BJ (cell line): Measurements from ENCODE around the gene WIPI1. TPM values are rescaled to one million over a fixed set of nuclear protein-coding genes. Genes with fewer than 3 reads are reported as not detected.
"Not testable (repeated sequence)": the region's sequence is repeated elsewhere in the genome, so short reads cannot be mapped to it uniquely, and the experiment has no call there.

Experiments
- CTCF ChIA-PET: fragments of 350-600 bp; formaldehyde crosslinking; extraction: SDS; loops from one replicate; lab custom pipeline; 2021; ENCODE audit warnings: antibody characterized with exemption, inconsistent platforms; lab: Yijun Ruan, JAX
- POLR2A ChIA-PET: fragments of 300-600 bp; sonication (Branson Sonifier 250); formaldehyde crosslinking; extraction: SDS; loops from one replicate; lab custom pipeline; 2021; ENCODE audit warnings: antibody characterized with exemption; lab: Charles Lee
- DNase-seq: peaks from one replicate; pipeline ENCODE4 v3.0.0-alpha.2; 2011; ENCODE audit warnings: low read depth
- H3K27me3 ChIP-seq: 2 replicates; pipeline ENCODE4 v1.6.0; 2011; ENCODE audit warnings: low read length; ENCODE audit not compliant: control insufficient read depth, insufficient read depth
- H3K36me3 ChIP-seq: 2 replicates; pipeline ENCODE4 v1.5.1; 2011; ENCODE audit warnings: low read length; ENCODE audit not compliant: control insufficient read depth, insufficient read depth
- H3K4me3 ChIP-seq: 2 replicates; pipeline ENCODE4 v1.5.1; 2011; ENCODE audit warnings: low read depth, mild to moderate bottlenecking, control low read depth, low read length
- CTCF ChIP-seq: IDR thresholded peaks from 2 replicates; pipeline ENCODE4 v1.5.1; 2011; ENCODE audit warnings: low read depth, mild to moderate bottlenecking, control low read depth, inconsistent platforms, low read length, moderate library complexity; ENCODE audit not compliant: insufficient read depth
- polyA plus RNA-seq: library from polyadenylated mRNA; depleted of rRNA; stranded (reverse); fragments of >200 nt; gene quantifications from 2 replicates; pipeline ENCODE4 v1.2.3, GENCODE V29; 2011

Gene WIPI1
- polyA plus RNA-seq, 1 experiment: 79.1 TPM

- POLR2A ChIA-PET: interaction anchor here (0.6 kb wide), 1 partner anchor 10 kb away, joined by 7 read pairs; no protein-coding TSS in a partner anchor
- no peak for DNase-seq
- no peaks in the 10 kb centered on the region for H3K36me3 ChIP-seq
- CTCF ChIA-PET: interaction anchor here (1.0 to 2.2 kb wide), 4 partner anchors 16 to 156 kb away, joined by 3 to 8 read pairs (median 4); no protein-coding TSS in a partner anchor
- no peak for TF ChIP-seq CTCF
- H3K4me3 ChIP-seq: no peak overlapping the region
- no peaks in the 10 kb centered on the region for H3K27me3 ChIP-seq
Observed at GRCh38 chr17:68418876-68419275, 38.4 kb downstream of the WIPI1 start.

- POLR2A ChIA-PET: interaction anchor here (0.6 kb wide), 1 partner anchor 26 kb away, joined by 8 read pairs; no protein-coding TSS in a partner anchor
- DNase-seq: no peak
- TF ChIP-seq CTCF: no peak
- CTCF ChIA-PET: interaction anchor here (1.0 to 2.2 kb wide), 8 partner anchors 11 to 217 kb away, joined by 3 to 9 read pairs (median 3); no protein-coding TSS in a partner anchor
- Histone ChIP-seq H3K27me3 (no peaks in the 10 kb centered on the region), H3K4me3 (no peak overlapping the region), H3K36me3 (no peaks in the 10 kb centered on the region)
Observed at GRCh38 chr17:68417317-68417716, 40.0 kb downstream of the WIPI1 start.

GRCh38 chr17:68414901-68415300 lies 42.4 kb downstream of the WIPI1 start:
- H3K4me3 ChIP-seq, H3K27me3 ChIP-seq, POLR2A ChIA-PET, DNase-seq, H3K36me3 ChIP-seq: not testable (repeated sequence)
- CTCF ChIA-PET: interaction anchor here (1.1 to 1.3 kb wide), 2 partner anchors 16 to 21 kb away, joined by 3 to 4 read pairs; no protein-coding TSS in a partner anchor

GRCh38 chr17:68413597-68414560 lies 43.4 kb downstream of the WIPI1 start:
- DNase-seq, POLR2A ChIA-PET, H3K27me3 ChIP-seq, H3K36me3 ChIP-seq: not testable (repeated sequence)
- H3K4me3 ChIP-seq: peak overlapping the region; percentile 28
- CTCF ChIA-PET: interaction anchor here (1.1 to 1.8 kb wide), 3 partner anchors 14 to 22 kb away, joined by 3 to 5 read pairs (median 4); no protein-coding TSS in a partner anchor

GRCh38 chr17:68407656-68408055 lies 49.6 kb downstream of the WIPI1 start:
- CTCF ChIA-PET: interaction anchor here (1.4 kb wide), 1 partner anchor 9 kb away, joined by 5 read pairs; no protein-coding TSS in a partner anchor
- H3K36me3 ChIP-seq, POLR2A ChIA-PET, H3K4me3 ChIP-seq, DNase-seq, H3K27me3 ChIP-seq: not testable (repeated sequence)

- CTCF ChIA-PET, POLR2A ChIA-PET, H3K27me3 ChIP-seq, H3K4me3 ChIP-seq, H3K36me3 ChIP-seq, DNase-seq: not testable (repeated sequence)
Observed at GRCh38 chr17:68403837-68404236, 53.5 kb downstream of the WIPI1 start.

GRCh38 chr17:68403122-68403521 lies 54.2 kb downstream of the WIPI1 start:
- Histone ChIP-seq H3K27me3 (no peaks in the 10 kb centered on the region), H3K36me3 (no peaks in the 10 kb centered on the region), H3K4me3 (no peak overlapping the region)
- CTCF ChIA-PET: interaction anchor here (0.7 to 0.8 kb wide), 2 partner anchors 15 to 33 kb away, joined by 3 to 4 read pairs; no protein-coding TSS in a partner anchor
- POLR2A ChIA-PET: no interaction called here
- no peak for TF ChIP-seq CTCF
- no peak for DNase-seq
